Muscle of back (tissue), 11 donors: ENCODE results near the gene MMAB. TPM values are rescaled to one million over a fixed set of nuclear protein-coding genes. Genes with fewer than 3 reads are reported as not detected.

ENCODE experiments used
- DNase-seq, 3 donors: peaks; one replicate each; pipeline versions ENCODE4 v3.0.0 to v3.0.0-alpha.2; 2013
- polyA plus RNA-seq, 10 donors: library from polyadenylated mRNA; unstranded; fragments of 120-200 nt; gene quantifications; one replicate each; pipeline ENCODE4 v1.2.1, GENCODE V29; 2013; ENCODE audit not compliant: insufficient read length in 10 of 10

The MMAB gene
- polyA plus RNA-seq, 10 donors: 17.7 to 32.5 (median 25.1) TPM

DNA sequence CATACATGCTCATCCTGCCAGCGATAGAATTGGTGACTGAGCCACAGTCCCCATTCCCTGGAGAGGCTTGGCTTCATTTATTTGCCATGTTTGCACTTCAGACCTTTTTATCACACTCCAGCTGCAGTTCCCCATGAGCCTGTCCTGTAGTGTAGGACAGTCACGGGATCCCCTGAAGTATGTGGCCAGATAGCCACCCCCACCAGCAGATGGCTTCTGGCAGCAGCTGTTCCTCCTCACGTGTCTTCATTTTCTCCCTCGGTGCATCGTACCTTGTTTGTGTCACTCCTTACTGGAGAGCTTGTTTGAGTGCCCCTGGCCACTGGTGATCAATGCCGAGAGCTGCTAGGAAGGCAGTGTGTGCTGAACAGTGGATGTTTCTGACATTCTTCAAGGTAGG, 55.7 kb downstream of the MMAB start:
- DNase-seq: peak; percentile 20 to 41 (median 23)

DNA sequence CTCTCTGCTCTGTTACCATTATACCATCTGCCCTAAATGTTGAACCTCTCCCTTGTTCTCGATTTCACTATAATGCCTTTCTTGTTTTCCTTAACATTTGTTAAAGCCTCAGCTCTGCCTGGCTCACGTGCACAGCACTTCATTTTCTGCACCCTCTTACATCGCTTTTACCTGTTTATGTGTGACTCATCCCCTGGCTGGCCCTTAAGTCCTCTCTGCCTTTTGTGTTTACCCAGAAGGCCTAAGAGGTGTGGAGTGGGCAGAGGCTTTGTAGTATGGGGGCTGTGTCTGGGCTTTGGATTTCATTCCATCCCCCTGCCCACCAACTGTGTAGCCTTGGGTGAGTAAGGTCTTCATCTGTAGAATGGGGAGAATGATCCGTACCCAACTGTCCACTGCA, 59.3 kb downstream of the MMAB start:
- DNase-seq: no peak

DNA sequence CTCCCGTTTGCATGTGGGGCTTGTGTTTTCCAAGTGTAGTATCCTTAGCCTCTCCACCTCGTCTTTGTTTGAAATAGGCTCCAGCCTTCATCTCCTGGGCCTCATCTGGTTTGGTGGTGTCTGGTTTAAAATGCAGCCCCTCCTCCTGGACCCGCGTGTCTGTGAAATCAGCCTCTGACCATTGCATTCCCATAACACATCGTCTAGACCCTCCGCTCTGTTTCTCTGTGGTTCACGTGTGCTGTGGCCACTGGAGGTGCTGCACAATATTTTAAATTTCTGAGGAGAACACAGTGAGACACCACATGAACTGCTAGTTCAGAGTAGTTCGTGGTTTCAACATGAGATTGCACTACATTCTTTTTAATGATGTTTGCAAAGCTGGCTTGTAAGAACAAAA, 60.3 kb downstream of the MMAB start:
- no peak for DNase-seq

DNA sequence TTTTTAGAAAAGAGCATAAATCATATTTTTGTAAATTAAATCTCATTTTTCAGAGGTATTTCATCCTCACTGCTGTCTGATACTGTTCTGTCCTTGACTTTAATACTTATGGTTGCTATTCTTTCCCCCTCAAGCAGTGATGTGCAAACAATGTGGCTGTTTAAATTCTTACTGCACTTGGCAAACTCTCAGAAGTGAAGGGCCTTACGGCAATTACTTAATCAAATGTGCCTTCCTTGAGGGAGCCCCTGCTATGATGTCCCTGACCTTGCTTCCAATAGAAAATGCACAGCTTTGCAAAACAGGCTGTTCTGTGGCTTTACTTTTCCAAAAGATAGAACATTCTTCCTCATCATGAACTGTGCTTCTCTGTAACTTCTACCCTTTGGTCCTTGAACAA, 60.7 kb downstream of the MMAB start:
- no peak for DNase-seq

DNA sequence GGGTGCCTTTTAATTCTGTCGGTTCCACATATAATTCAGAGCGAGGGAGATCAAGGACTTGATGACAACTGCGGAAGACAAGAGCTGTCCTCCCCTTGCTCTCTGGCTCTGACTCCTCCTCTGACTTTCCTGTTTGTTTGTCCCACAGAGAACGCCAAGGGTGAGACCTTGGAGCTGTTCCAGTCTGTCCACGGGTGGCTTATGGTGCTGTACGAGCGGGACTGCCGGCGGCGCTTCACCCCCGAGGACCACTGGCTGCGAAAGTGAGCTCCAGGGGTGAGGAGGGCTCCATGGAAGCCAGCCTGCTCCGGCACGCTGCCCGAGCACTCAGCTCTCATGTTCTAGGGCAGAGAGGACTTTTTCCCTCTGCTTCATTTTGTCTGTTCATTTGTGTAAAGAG, 63.1 kb downstream of the MMAB start:
- no peak for DNase-seq

DNA sequence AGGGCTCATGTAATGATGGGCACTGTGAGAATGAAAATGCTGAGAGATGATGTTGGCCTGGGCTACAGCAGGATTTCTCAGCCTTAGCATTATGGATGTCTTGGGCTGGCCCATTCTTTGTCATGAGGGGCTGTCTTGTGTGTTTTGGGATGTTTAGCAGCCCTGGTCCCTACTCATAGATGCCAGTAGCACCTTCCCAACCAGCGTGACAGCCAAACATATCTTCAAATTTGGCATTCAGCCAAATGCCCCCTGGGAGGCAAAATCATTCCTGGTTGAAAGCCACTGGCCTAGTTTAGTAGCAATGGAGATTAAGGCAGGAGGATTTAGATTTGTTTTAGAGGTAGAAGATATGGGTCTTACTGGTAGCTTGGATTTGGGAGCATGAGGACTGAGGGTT, 69.2 kb downstream of the MMAB start:
- no peak for DNase-seq

Other genes with a start within 250 kb of the MMAB start
- gene MYO1H, start 225.6 kb downstream of the MMAB start, polyA plus RNA-seq: under 1 TPM in 6 of 10 donors, not detected in 4; 0.11 to 0.48 (median 0.27) TPM
- 10 to 100 TPM; 24.8 to 36.9 (median 33.0) TPM for gene KCTD10, start 96.2 kb downstream of the MMAB start, polyA plus RNA-seq
- gene UBE3B, start 95.9 kb downstream of the MMAB start, polyA plus RNA-seq: 10 to 100 TPM; 19.5 to 28.9 (median 24.4) TPM
- 10 to 100 TPM; 11.3 to 18.0 (median 16.0) TPM for gene MVK, start 290 bp upstream of the MMAB start, polyA plus RNA-seq
- gene FAM222A, start 140.3 kb upstream of the MMAB start, polyA plus RNA-seq: 1 to 10 TPM; 4.6 to 8.1 (median 6.4) TPM